Heart left ventricle (tissue), 16 donors: ENCODE measurements around the gene MUSK. TPM values are rescaled to one million over a fixed set of nuclear protein-coding genes. Genes with fewer than 3 reads are reported as not detected.
"Not testable (repeated sequence)": the region's sequence is repeated elsewhere in the genome, so short reads cannot be mapped to it uniquely, and the experiment has no call there.

Experiments used
- ATAC-seq, 4 donors: fragments of 200-7000 bp; cut with Tn5 transposase; one replicate each; pipeline ENCODE4 v1.9.1; 2020 to 2022; ENCODE audit warnings: moderate library complexity in 4 of 4, mild to moderate bottlenecking in 3 of 4, moderate number of reproducible peaks in 1 of 4
- DNase-seq, 5 donors: peaks; one replicate each; pipeline ENCODE4 v3.0.0-alpha.2; 2020
- H3K27ac ChIP-seq, 12 donors: fragments of 200-600 bp; sonication (generic) in 4 of 12; one replicate each; pipeline versions ENCODE4 v1.5.0 to v1.8.0; 2016 to 2022; ENCODE audit warnings: mild to moderate bottlenecking in 2 of 12
- H3K27me3 ChIP-seq, 9 donors: fragments of 200-600 bp; sonication (generic) in 2 of 9; one replicate each; pipeline versions ENCODE4 v1.5.1 to v1.8.0; 2016 to 2022; ENCODE audit warnings: mild to moderate bottlenecking in 3 of 9
- H3K36me3 ChIP-seq, 9 donors: fragments of 200-600 bp; sonication (generic) in 2 of 9; one replicate each; pipeline versions ENCODE4 v1.5.0 to v1.8.0; 2018 to 2022; ENCODE audit warnings: mild to moderate bottlenecking in 2 of 9
- H3K4me1 ChIP-seq, 12 donors: fragments of 200-600 bp; sonication (generic) in 4 of 12; one replicate each; pipeline versions ENCODE4 v1.5.0 to v1.8.0; 2016 to 2022; ENCODE audit warnings: mild to moderate bottlenecking in 3 of 12
- H3K4me3 ChIP-seq, 12 donors: fragments of 200-600 bp; sonication (generic) in 4 of 12; one replicate each; pipeline versions ENCODE4 v1.5.0 to v1.8.0; 2017 to 2022; ENCODE audit warnings: mild to moderate bottlenecking in 9 of 12, moderate library complexity in 4 of 12
- H3K9me3 ChIP-seq, 12 donors: fragments of 200-600 bp; sonication (generic) in 4 of 12; one replicate each; pipeline versions ENCODE4 v1.5.0 to v1.8.0; 2016 to 2022; ENCODE audit warnings: mild to moderate bottlenecking in 1 of 12
- POLR2A ChIP-seq, 2 donors: fragments of 450-650 bp; IDR thresholded peaks; one replicate each; pipeline ENCODE4 v1.6.1; 2017; ENCODE audit warnings: antibody characterized with exemption in 2 of 2, mild to moderate bottlenecking in 2 of 2, moderate library complexity in 2 of 2
- WGBS, 4 donors: extraction: QIAGEN DNeasy Blood & Tissue Kit in 2 of 4; methylation state at CpG; one replicate each; pipeline versions ENCODE4 v1.1.5 to v1.1.7; 2013 to 2018; 5-methylcytosine and 5-hydroxymethylcytosine counted together
- intact Hi-C, 10 donors: fragments of 100-400 bp; cut with DNase I; formaldehyde crosslinking; loops; one replicate each; pipeline versions ENCODE4 v1.11.1 to v1.14.2; 2022
- polyA plus RNA-seq, 2 donors: library from polyadenylated mRNA; stranded (reverse); fragments of 200-250 nt; gene quantifications; one replicate each; pipeline ENCODE4 v1.2.3, GENCODE V29; 2013
- total RNA-seq, 9 donors: library from RNA; depleted of rRNA in 2 of 9; stranded (reverse); fragments of >200 nt in 2 of 9; fragmentation: NEBNext Ultra II Directional in 3 of 9; extraction: Animal tissue kit (Norgen Biotek cat#: 25700) in 3 of 9; gene quantifications; one replicate each; pipeline versions ENCODE4 v1.1.0 to v1.2.4, GENCODE V29; 2016 to 2023
- TF ChIP-seq, protein P1 (sequence below), 12 donors: fragments of 200-600 bp; sonication (generic) in 4 of 12; IDR thresholded peaks; one replicate each; pipeline versions ENCODE4 v1.5.0 to v1.8.0; 2018 to 2022; ENCODE audit warnings: antibody characterized with exemption in 12 of 12, mild to moderate bottlenecking in 5 of 12
- donor health status: ischemic (EF 13 %, LVEDD 7.1; RV severe dilation, severe dysfunction).
- donor health status: healthy with polysubstance abuse.
- donor health status: DM: no; HTN: yes; CAD: no.
- donor health status: DM: no; HTN: no; CAD: no.
- donor health status: ischemic (EF 25% LVEDD 6.9; RV normal size, moderate dysfunction).
- donor health status: ischemic (EF 25% LVEDD 5.7; RV mildly dilated, moderate dysfunction).
- donor health status: healthy.
- donor health status: DM: yes; HTN: yes; CAD: no.
- donor health status: ischemic (EF 35%, LVEDD 5.7; RV mildly dilated, moderate dysfunction).
- donor health status: nonischemic (EF 11% LVEDD 7.7; RV severe dilation, severe dysfunction).
- donor health status: DM: yes; HTN: yes; CAD: no.
- donor health status: PGD.
- donor health status: ischemic (EF 29% LVEDD 5.4; RV normal size, mild dysfunction).
- donor health status: nonischemic (EF 23%, LVEDD 6.1; RV moderate dilation, normal function).

MUSK gene
- total and polyA plus RNA-seq, 11 donors, result 0.23 to 6.0 (median 0.77) TPM

DNA sequence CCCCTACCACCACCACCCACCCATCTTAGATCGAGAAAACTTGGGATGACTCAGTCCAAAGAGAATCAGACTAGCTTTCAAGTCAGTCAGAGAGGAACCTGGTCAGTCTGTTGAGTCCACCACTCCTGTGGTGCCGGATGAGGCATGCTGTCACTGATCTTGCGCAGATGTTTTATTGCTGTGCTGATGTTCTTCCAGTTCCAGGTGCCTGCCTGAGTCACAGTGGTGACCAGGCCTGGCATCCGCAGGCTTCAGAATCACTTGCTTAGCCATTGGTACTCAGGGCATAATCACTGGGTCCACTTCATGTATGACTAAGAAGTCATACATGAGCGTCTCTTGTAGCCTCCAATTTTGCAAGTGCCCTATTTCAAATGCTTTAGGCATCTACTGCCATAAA lies 114.1 kb downstream of the MUSK start:
- Histone ChIP-seq H3K4me1 (peaks cover 0 to 10% (median 0%) of the 10 kb centered on the region in 12 donors), H3K27ac (no peak overlapping the region), H3K4me3 (no peak overlapping the region), H3K36me3 (peaks cover 0 to 4% (median 0%) of the 10 kb centered on the region in 9 donors), H3K9me3 (no peaks in the 10 kb centered on the region), H3K27me3 (no peaks in the 10 kb centered on the region)
- intact Hi-C loops, result no loop called here
- DNase-seq (no peak), ATAC-seq (no peak)
- WGBS, 4 donors, result 91 to 96% (median 93%) methylated on average over 5 of the region's 5 CpGs
- TF ChIP-seq, protein P1, sequence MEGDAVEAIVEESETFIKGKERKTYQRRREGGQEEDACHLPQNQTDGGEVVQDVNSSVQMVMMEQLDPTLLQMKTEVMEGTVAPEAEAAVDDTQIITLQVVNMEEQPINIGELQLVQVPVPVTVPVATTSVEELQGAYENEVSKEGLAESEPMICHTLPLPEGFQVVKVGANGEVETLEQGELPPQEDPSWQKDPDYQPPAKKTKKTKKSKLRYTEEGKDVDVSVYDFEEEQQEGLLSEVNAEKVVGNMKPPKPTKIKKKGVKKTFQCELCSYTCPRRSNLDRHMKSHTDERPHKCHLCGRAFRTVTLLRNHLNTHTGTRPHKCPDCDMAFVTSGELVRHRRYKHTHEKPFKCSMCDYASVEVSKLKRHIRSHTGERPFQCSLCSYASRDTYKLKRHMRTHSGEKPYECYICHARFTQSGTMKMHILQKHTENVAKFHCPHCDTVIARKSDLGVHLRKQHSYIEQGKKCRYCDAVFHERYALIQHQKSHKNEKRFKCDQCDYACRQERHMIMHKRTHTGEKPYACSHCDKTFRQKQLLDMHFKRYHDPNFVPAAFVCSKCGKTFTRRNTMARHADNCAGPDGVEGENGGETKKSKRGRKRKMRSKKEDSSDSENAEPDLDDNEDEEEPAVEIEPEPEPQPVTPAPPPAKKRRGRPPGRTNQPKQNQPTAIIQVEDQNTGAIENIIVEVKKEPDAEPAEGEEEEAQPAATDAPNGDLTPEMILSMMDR (IDR thresholded peaks at IDR 0.05), result no peak
- no peak for TF ChIP-seq POLR2A (IDR thresholded peaks at IDR 0.05)

DNA sequence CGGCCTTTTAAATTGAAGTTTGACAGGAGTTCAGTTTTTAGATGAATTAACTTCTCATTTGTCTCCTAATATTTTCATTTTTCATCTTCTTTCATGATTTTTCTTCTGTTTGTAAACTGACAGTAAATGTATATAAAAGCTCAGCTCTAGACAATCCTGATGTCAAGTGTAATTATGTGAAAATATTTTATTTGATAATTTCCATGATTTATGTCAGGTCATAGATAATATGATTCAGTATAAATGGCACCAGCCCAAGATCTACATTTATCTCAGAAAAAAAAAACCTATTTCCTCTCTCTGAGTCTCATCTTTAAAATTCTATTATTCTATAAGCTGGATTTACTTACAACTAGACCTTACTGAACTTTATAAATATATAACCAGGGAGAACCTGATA lies 115.7 kb downstream of the MUSK start:
- H3K4me3 ChIP-seq, result no peak overlapping the region

GRCh38 chr9:110785166-110785565 lies 116.6 kb downstream of the MUSK start:
- TF ChIP-seq, protein P1 (IDR thresholded peaks at IDR 0.05), result no peak
- no peak for TF ChIP-seq POLR2A (IDR thresholded peaks at IDR 0.05)
- Histone ChIP-seq H3K4me1 (peaks cover 0 to 10% (median 0%) of the 10 kb centered on the region in 12 donors), H3K4me3 (no peak overlapping the region), H3K36me3 (peaks cover 0 to 4% (median 0%) of the 10 kb centered on the region in 9 donors), H3K27me3 (no peaks in the 10 kb centered on the region), H3K27ac (no peak overlapping the region), H3K9me3 (no peaks in the 10 kb centered on the region)
- intact Hi-C loops, result no loop called here
- ATAC-seq (no peak), DNase-seq (no peak)
- 28 to 52% (median 40%) methylated on average over 1 of the region's 1 CpG for WGBS, 4 donors

More for the DNA sequence above, 115.7 kb downstream of the MUSK start:
- 88 to 95% (median 90%) methylated on average over 1 of the region's 1 CpG for WGBS, 4 donors
- H3K9me3 ChIP-seq, result no peaks in the 10 kb centered on the region
- no peak for ATAC-seq
- intact Hi-C loops, result no loop called here
- H3K27me3 ChIP-seq, result no peaks in the 10 kb centered on the region
- TF ChIP-seq, protein P1 (IDR thresholded peaks at IDR 0.05), result no peak
- no peak for TF ChIP-seq POLR2A (IDR thresholded peaks at IDR 0.05)
- peaks cover 0 to 10% (median 0%) of the 10 kb centered on the region in 12 donors for H3K4me1 ChIP-seq
- DNase-seq, result no peak
- peaks cover 0 to 4% (median 0%) of the 10 kb centered on the region in 9 donors for H3K36me3 ChIP-seq
- no peak overlapping the region for H3K27ac ChIP-seq

DNA sequence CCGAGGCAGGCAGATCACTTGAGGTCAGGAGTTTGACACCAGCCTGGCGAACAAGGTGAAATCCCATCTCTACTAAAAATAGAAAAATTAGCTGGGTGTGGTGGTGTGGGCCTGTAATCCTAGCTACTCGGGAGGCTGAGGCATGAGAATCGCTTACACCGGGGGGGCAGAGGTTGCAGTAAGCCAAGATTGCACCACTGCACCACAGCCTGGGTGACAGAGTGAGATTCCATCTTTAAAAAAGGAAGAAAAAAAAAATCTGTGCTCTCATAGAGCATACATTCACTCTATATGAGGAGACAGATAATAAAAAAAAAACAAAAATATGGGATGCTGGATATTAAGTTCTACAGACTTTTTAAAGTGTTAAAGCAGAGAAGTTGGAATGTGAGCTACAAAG lies 119.8 kb downstream of the MUSK start:
- H3K4me1 ChIP-seq, H3K4me3 ChIP-seq, H3K9me3 ChIP-seq, H3K36me3 ChIP-seq, H3K27me3 ChIP-seq, H3K27ac ChIP-seq, DNase-seq, intact Hi-C loops, ATAC-seq: not testable (repeated sequence)
- 85 to 95% (median 88%) methylated on average over 5 of the region's 5 CpGs for WGBS, 4 donors

DNA sequence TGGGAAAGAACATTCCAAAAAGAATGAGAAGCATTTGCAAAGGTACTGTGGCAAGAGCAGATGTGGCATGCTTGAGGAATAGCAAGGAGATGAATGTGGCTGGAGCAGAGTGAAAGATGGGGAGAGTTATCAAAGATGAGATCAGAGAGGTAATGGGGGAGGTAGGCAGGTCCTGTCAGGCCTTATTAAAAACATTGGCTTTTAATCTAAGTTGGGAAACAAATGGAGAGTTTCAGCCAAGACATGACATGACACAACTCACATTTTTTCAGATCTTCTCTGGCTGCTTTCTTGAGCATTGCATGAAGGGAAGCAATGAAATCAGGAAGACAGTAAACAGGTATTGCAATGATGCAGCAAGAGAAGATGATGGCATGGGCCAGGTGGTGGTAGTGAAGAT lies 120.3 kb downstream of the MUSK start:
- intact Hi-C loops, result no loop called here
- DNase-seq, result no peak
- Histone ChIP-seq H3K9me3 (no peaks in the 10 kb centered on the region), H3K27ac (no peak overlapping the region), H3K4me1 (peaks cover 0 to 10% (median 0%) of the 10 kb centered on the region in 12 donors), H3K4me3 (no peak overlapping the region), H3K27me3 (no peaks in the 10 kb centered on the region), H3K36me3 (peaks cover 0 to 4% (median 0%) of the 10 kb centered on the region in 9 donors)
- TF ChIP-seq POLR2A (IDR thresholded peaks at IDR 0.05), result no peak
- TF ChIP-seq, protein P1 (IDR thresholded peaks at IDR 0.05), result no peak
- no peak for ATAC-seq
